Kidney (tissue), 14 donors: ENCODE results near the gene PKHD1. TPM values are rescaled to one million over a fixed set of nuclear protein-coding genes. Genes with fewer than 3 reads are reported as not detected.

Experiments used
- DNase-seq, 5 donors: peaks; one replicate each; pipeline ENCODE4 v3.0.0-alpha.2; 2013 to 2020
- FAIRE-seq: peaks from 2 replicates; lab custom pipeline; 2012; peaks lifted over from hg19 to GRCh38; lab: Jason Lieb, UNC
- H3K27ac ChIP-seq, 2 donors: one replicate each; pipeline ENCODE4 v1.7.0; 2013; ENCODE audit warnings: low read depth in 2 of 2, low read length in 2 of 2, inconsistent platforms in 1 of 2
- H3K27me3 ChIP-seq: one replicate; pipeline ENCODE4 v1.7.1; 2013; ENCODE audit warnings: low read length, inconsistent platforms; ENCODE audit not compliant: control insufficient read depth, insufficient read depth
- H3K36me3 ChIP-seq, 3 donors: one replicate each; pipeline versions ENCODE4 v1.7.0 to v1.7.1; 2013; ENCODE audit warnings: low read length in 3 of 3, control low read depth in 1 of 3, inconsistent platforms in 1 of 3; ENCODE audit not compliant: insufficient read depth in 3 of 3, control insufficient read depth in 2 of 3
- H3K4me1 ChIP-seq, 3 donors: one replicate each; pipeline versions ENCODE4 v1.7.0 to v1.7.1; 2013; ENCODE audit warnings: low read length in 3 of 3, inconsistent platforms in 1 of 3, low read depth in 1 of 3; ENCODE audit not compliant: control insufficient read depth in 2 of 3, insufficient read depth in 2 of 3
- H3K4me3 ChIP-seq, 3 donors: one replicate each; pipeline versions ENCODE4 v1.7.0 to v1.8.1; 2013; ENCODE audit warnings: low read length in 3 of 3, control low read depth in 1 of 3, inconsistent platforms in 1 of 3
- H3K9ac ChIP-seq, 3 donors: one replicate each; pipeline versions ENCODE4 v1.7.0 to v1.7.1; 2013; ENCODE audit warnings: low read length in 3 of 3, control low read depth in 1 of 3, inconsistent platforms in 1 of 3
- H3K9me3 ChIP-seq, 3 donors: one replicate each; pipeline versions ENCODE4 v1.7.0 to v1.7.1; 2013; ENCODE audit warnings: low read length in 3 of 3, control low read depth in 1 of 3, inconsistent platforms in 1 of 3; ENCODE audit not compliant: control insufficient read depth in 2 of 3, insufficient read depth in 1 of 3
- CTCF ChIP-seq: IDR thresholded peaks from 3 replicates; pipeline ENCODE4 v1.5.1; 2012; ENCODE audit warnings: mild to moderate bottlenecking, moderate library complexity, borderline replicate concordance; ENCODE audit not compliant: insufficient read depth; ENCODE audit errors: extremely low read depth
- intact Hi-C: fragments of 100-400 bp; cut with DNase I; formaldehyde crosslinking; loops from one replicate; pipeline ENCODE4 v1.11.1; 2022
- polyA plus RNA-seq: library from polyadenylated mRNA; stranded (reverse); fragments of 350-450 nt; fragmentation: Illumina TruSeq; extraction: RNeasy Lipid Tissue Mini Kit (QIAGEN cat#74804); gene quantifications from one replicate; pipeline ENCODE4 v1.2.3, GENCODE V29; 2014; ENCODE audit warnings: low read depth, low replicate concordance; ENCODE audit not compliant: insufficient read depth
- total RNA-seq: library from RNA; stranded (reverse); fragmentation: NEBNext Ultra II Directional; extraction: Animal tissue kit (Norgen Biotek cat#: 25700); gene quantifications from one replicate; pipeline ENCODE4 v1.2.1, GENCODE V29; 2021
- donor health status: control.
- donor health status: control.
- donor health status: control.
- donor health status: control.
- donor health status: control.
- donor health status: DM: yes; HTN: yes; CAD: no.
- donor health status: Normal renal cell carcinoma (clear cell type).

The PKHD1 gene
- total and polyA plus RNA-seq, 2 donors from 2014 or later = 6.0 to 77.5 TPM

- H3K27ac ChIP-seq = no peak overlapping the region
- H3K4me3 ChIP-seq = no peak overlapping the region
- H3K9me3 ChIP-seq = no peaks in the 10 kb centered on the region
- DNase-seq (no peak), FAIRE-seq (no peak)
- H3K4me1 ChIP-seq = no peaks in the 10 kb centered on the region
- no peaks in the 10 kb centered on the region for H3K36me3 ChIP-seq
- H3K9ac ChIP-seq = no peak overlapping the region
- intact Hi-C loops = no loop called here
- TF ChIP-seq CTCF = no peak
- no peaks in the 10 kb centered on the region for H3K27me3 ChIP-seq
Measured at GRCh38 chr6:51608932-51609331, 478.5 kb downstream of the PKHD1 start.

DNA sequence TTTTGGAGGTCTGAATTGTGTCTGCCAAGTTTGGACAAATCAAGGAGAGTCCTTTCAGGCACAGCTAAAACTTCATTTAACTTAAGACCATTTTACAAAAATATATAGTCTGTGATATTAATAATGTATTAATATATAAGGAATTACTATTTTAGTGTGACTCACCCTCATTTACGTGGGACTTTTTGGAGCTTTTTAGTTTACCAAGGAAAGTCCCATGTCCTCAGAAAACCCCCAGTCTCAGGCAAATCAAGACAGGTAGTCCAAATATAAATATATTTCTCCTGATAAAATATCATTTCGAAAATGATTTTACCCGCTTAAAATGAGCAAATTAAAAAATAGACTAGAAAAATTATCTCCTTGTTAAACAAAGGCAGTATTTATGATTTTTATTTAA, 479.0 kb downstream of the PKHD1 start:
- H3K36me3 ChIP-seq = no peaks in the 10 kb centered on the region
- no peak for TF ChIP-seq CTCF
- FAIRE-seq (no peak), DNase-seq (no peak)
- H3K4me1 ChIP-seq = no peaks in the 10 kb centered on the region
- H3K9me3 ChIP-seq = no peaks in the 10 kb centered on the region
- H3K4me3 ChIP-seq = no peak overlapping the region
- H3K27me3 ChIP-seq = no peaks in the 10 kb centered on the region
- intact Hi-C loops = no loop called here
- no peak overlapping the region for H3K27ac ChIP-seq
- no peak overlapping the region for H3K9ac ChIP-seq

DNA sequence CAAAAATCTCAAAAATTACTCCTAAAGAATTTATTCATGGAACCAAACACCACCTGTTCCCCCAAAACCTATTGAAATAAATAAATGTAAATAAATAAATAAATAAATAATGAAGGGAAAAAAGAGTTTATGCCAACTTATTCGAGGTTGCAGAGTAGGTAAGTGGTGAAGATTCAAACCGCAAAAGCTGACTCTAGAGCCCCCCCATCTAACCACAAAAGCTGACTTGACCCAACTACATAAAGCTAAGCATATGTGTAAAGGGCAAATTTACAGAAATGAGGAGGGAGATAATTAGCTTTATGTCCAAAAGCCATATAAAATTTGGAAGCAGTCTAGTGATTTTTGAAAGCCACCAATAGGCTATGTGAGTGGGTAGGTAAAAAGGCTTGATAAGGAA, 486.9 kb downstream of the PKHD1 start:
- H3K27me3 ChIP-seq = no peaks in the 10 kb centered on the region
- intact Hi-C loops = no loop called here
- no peaks in the 10 kb centered on the region for H3K36me3 ChIP-seq
- H3K4me1 ChIP-seq = no peaks in the 10 kb centered on the region
- no peak for TF ChIP-seq CTCF
- no peak overlapping the region for H3K4me3 ChIP-seq
- no peak for FAIRE-seq
- no peak overlapping the region for H3K27ac ChIP-seq
- H3K9ac ChIP-seq = no peak overlapping the region
- DNase-seq = no peak
- H3K9me3 ChIP-seq = no peaks in the 10 kb centered on the region

GRCh38 chr6:51598171-51598570, 489.2 kb downstream of the PKHD1 start:
- Histone ChIP-seq H3K27ac (no peak overlapping the region), H3K4me1 (no peaks in the 10 kb centered on the region), H3K4me3 (no peak overlapping the region), H3K36me3 (no peaks in the 10 kb centered on the region), H3K9me3 (no peaks in the 10 kb centered on the region), H3K27me3 (no peaks in the 10 kb centered on the region), H3K9ac (no peak overlapping the region)
- no peak for TF ChIP-seq CTCF
- intact Hi-C loops = no loop called here
- no peak for FAIRE-seq
- no peak for DNase-seq
